ENCODE data around the gene PPCS. TPM values are rescaled to one million over a fixed set of nuclear protein-coding genes. Genes with fewer than 3 reads are reported as not detected.

Gene PPCS
- total RNA-seq, 1 donor from 2014 or later: 24.1 TPM

Small RNA genes within 50 kb of the gene (small RNA-seq; reads per million reads assigned to genes)
- gene TMSB4XP1: not detected

Other genes with a start within 250 kb of the PPCS start
- gene FOXJ3, start 121.3 kb upstream of the PPCS start, total RNA-seq: 90.5 TPM
- gene RIMKLA, start 75.8 kb upstream of the PPCS start, total RNA-seq: 31.4 TPM
- not detected for gene ZMYND12, start 521 bp upstream of the PPCS start, total RNA-seq
- 11.8 TPM for gene CCDC30, start 6.7 kb downstream of the PPCS start, total RNA-seq
- 17.9 TPM for gene PPIH, start 201.9 kb downstream of the PPCS start, total RNA-seq
- gene YBX1, start 225.9 kb downstream of the PPCS start, total RNA-seq: 1,693 TPM

Data from frontal cortex (tissue), 1 donor.